GM19463 (cell line): ENCODE measurements around the gene USP19.
A peak's percentile ranks its signal among the peaks of the same experiment; 100 is the strongest.

Source experiments
- ATAC-seq: cut with Tn5 transposase; IDR thresholded peaks from one replicate; pipeline ENCODE4 v1.9.1; 2021; ENCODE audit warnings: mild to moderate bottlenecking, moderate library complexity; ENCODE audit not compliant: unreplicated experiment

Gene USP19

GRCh38 chr3:49120438-49121131, at the start of gene USP19:
Gene USP19 (minus strand): TSS chr3:49120823. CDS start chr3:49119145, 1,678 bp downstream.
- peak; percentile 93 for ATAC-seq

- no peak for ATAC-seq
Measured at GRCh38 chr3:49166752-49167556, 46.3 kb upstream of the USP19 start.

- peak; percentile 71 for ATAC-seq
Measured at GRCh38 chr3:49165771-49166751, 45.4 kb upstream of the USP19 start, which contains the start of gene CCDC71. Gene CCDC71 (minus strand): TSS chr3:49166331. CDS start chr3:49164208, 2,123 bp downstream.

GRCh38 chr3:49164983-49165720, 44.5 kb upstream of the USP19 start:
- ATAC-seq: no peak

GRCh38 chr3:49163609-49164008, 43.0 kb upstream of the USP19 start:
- ATAC-seq: no peak

GRCh38 chr3:49162751-49163419, 42.3 kb upstream of the USP19 start:
- no peak for ATAC-seq

GRCh38 chr3:49161808-49162530, 41.3 kb upstream of the USP19 start:
- no peak for ATAC-seq

- no peak for ATAC-seq
Measured at GRCh38 chr3:49161197-49161596, 40.6 kb upstream of the USP19 start.

GRCh38 chr3:49158792-49159191, 38.2 kb upstream of the USP19 start:
- no peak for ATAC-seq

- ATAC-seq: no peak
Measured at GRCh38 chr3:49158103-49158709, 37.6 kb upstream of the USP19 start.

- no peak for ATAC-seq
Measured at GRCh38 chr3:49157289-49157688, 36.7 kb upstream of the USP19 start.

GRCh38 chr3:49153349-49153912, 32.8 kb upstream of the USP19 start:
- no peak for ATAC-seq

- no peak for ATAC-seq
Measured at GRCh38 chr3:49151610-49152009, 31.0 kb upstream of the USP19 start.

GRCh38 chr3:49148159-49148558, 27.5 kb upstream of the USP19 start:
- no peak for ATAC-seq

GRCh38 chr3:49140080-49140479, 19.5 kb upstream of the USP19 start:
- ATAC-seq: no peak

GRCh38 chr3:49135499-49135898, 14.9 kb upstream of the USP19 start:
- ATAC-seq: no peak

GRCh38 chr3:49134471-49135265, 14.0 kb upstream of the USP19 start:
- ATAC-seq: no peak
